C4-2B (cell line): ENCODE results near the gene AGMAT.

Experiments
- ZFX ChIP-seq: fragments of 450-650 bp; IDR thresholded peaks from 2 replicates; pipeline ENCODE4 v1.6.1; 2017
- TF ChIP-seq, protein P1 (sequence below): fragments of 450-650 bp; conservative IDR thresholded peaks from 2 replicates; pipeline ENCODE4 v1.5.1; 2017; ENCODE audit warnings: mild to moderate bottlenecking

DNA sequence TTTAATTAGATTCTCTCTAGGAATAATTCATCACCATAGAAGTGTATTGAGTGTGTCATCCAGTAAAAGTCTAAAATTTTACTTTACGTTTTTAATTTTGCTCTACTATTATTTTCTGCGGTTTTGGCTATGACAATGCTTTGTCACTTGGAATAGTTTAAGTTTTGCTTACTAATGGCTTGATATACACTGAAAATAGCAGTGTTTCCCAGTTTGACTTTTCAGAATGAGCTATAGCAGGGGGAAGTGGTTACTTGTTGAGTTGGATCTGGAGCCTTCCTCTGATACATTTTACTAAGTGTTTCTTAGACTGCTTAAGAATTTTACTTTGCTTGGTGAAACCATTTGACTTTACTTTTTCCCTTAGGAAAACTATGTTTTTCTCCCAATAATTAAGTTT, 53.2 kb downstream of the AGMAT start:
- TF ChIP-seq, protein P1, sequence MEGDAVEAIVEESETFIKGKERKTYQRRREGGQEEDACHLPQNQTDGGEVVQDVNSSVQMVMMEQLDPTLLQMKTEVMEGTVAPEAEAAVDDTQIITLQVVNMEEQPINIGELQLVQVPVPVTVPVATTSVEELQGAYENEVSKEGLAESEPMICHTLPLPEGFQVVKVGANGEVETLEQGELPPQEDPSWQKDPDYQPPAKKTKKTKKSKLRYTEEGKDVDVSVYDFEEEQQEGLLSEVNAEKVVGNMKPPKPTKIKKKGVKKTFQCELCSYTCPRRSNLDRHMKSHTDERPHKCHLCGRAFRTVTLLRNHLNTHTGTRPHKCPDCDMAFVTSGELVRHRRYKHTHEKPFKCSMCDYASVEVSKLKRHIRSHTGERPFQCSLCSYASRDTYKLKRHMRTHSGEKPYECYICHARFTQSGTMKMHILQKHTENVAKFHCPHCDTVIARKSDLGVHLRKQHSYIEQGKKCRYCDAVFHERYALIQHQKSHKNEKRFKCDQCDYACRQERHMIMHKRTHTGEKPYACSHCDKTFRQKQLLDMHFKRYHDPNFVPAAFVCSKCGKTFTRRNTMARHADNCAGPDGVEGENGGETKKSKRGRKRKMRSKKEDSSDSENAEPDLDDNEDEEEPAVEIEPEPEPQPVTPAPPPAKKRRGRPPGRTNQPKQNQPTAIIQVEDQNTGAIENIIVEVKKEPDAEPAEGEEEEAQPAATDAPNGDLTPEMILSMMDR = no peak
- TF ChIP-seq ZFX = no peak
